ENCODE results near the gene GRK5.

Gene GRK5

GRCh38 chr10:119286516-119286915 lies 79.1 kb downstream of the GRK5 start:
- DNase-seq (ENCODE audit: low read depth) = no peak
- TF ChIP-seq CTCF (IDR thresholded peaks at IDR 0.05; ENCODE audit: control insufficient read depth, extremely low read depth, insufficient read depth) = no peak
- H3K4me3 ChIP-seq (ENCODE audit: low read depth, low read length) = no peak overlapping the region

GRCh38 chr10:119286983-119287633 lies 79.7 kb downstream of the GRK5 start:
- no peak for TF ChIP-seq CTCF (IDR thresholded peaks at IDR 0.05; ENCODE audit: control insufficient read depth, extremely low read depth, insufficient read depth)
- DNase-seq (ENCODE audit: low read depth) = no peak
- H3K4me3 ChIP-seq (ENCODE audit: low read depth, low read length) = no peak overlapping the region

- TF ChIP-seq CTCF (IDR thresholded peaks at IDR 0.05; ENCODE audit: control insufficient read depth, extremely low read depth, insufficient read depth) = no peak
- H3K4me3 ChIP-seq (ENCODE audit: low read depth, low read length) = no peak overlapping the region
- no peak for DNase-seq (ENCODE audit: low read depth)
These were observed 81.2 kb downstream of the GRK5 start for GRCh38 chr10:119288574-119289001.

- TF ChIP-seq CTCF (IDR thresholded peaks at IDR 0.05; ENCODE audit: control insufficient read depth, extremely low read depth, insufficient read depth) = no peak
- no peak overlapping the region for H3K4me3 ChIP-seq (ENCODE audit: low read depth, low read length)
- DNase-seq (ENCODE audit: low read depth) = no peak
These were observed 82.0 kb downstream of the GRK5 start for GRCh38 chr10:119289227-119289920.

- 0 out of 2 replicates have a peak, but pooled peaks have one; percentile 6 for TF ChIP-seq CTCF (IDR thresholded peaks at IDR 0.05; ENCODE audit: control insufficient read depth, extremely low read depth, insufficient read depth)
- H3K4me3 ChIP-seq (ENCODE audit: low read depth, low read length) = no peak overlapping the region
- no peak for DNase-seq (ENCODE audit: low read depth)
These were observed 83.1 kb downstream of the GRK5 start for GRCh38 chr10:119290301-119291048.

- no peak overlapping the region for H3K4me3 ChIP-seq (ENCODE audit: low read depth, low read length)
- no peak for DNase-seq (ENCODE audit: low read depth)
- TF ChIP-seq CTCF (IDR thresholded peaks at IDR 0.05; ENCODE audit: control insufficient read depth, extremely low read depth, insufficient read depth) = no peak
These were observed 84.0 kb downstream of the GRK5 start for GRCh38 chr10:119291223-119291900.
